GM18505 (cell line): Measurements from ENCODE around the gene ANP32E.
A peak's percentile ranks its signal among the peaks of the same experiment; 100 is the strongest.
"Not testable (repeated sequence)": the region's sequence is repeated elsewhere in the genome, so short reads cannot be mapped to it uniquely, and the experiment has no call there.

Experiments used
- ATAC-seq: cut with Tn5 transposase; IDR thresholded peaks from one replicate; pipeline ENCODE4 v1.9.1; 2021; ENCODE audit not compliant: unreplicated experiment
- POLR2A ChIP-seq: IDR thresholded peaks from 4 replicates; pipeline ENCODE4 v1.6.1; 2011; ENCODE audit warnings: borderline replicate concordance; ENCODE audit not compliant: insufficient read depth, insufficient read length; ENCODE audit errors: extremely low read depth

The ANP32E gene

GRCh38 chr1:150235294-150235851, 539 bp downstream of the ANP32E start:
- no peak for TF ChIP-seq POLR2A
- ATAC-seq: no peak

DNA sequence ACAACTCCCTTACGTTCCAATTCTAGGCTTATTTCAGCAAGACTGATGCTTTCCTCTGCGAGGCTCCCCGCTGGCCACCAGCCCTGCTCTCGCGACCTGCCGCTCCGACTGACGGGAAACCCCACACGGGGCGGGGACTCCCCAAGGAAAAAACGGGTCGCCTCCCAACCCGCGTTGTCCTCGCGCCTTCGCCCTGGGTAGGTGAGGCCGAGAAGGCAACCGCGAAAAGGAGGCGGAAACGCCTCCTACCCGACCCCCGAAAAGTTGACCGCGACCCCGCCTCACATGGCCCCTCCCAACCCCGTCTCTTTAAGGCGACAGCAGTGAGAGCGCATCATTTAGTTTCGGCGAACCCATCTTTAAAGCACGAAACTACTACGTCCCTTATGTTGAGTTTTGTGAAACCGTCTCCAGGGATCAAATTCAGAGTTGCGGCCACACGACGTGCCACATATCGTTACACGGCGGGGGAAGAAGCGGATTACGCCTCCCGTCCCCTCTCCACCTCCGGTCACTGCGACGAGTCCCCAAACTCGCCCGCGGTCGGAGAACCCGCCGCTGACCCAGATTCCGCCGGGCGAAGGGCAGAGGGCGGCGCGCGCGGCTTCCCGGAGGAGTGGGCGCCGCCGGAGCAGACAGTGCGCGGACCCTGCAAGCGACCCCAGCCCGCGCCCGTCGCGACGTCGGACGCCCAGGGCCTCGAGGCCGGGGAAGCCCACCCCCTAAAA, 1.2 kb downstream of the ANP32E start:
- peak; percentile 34 for ATAC-seq
- TF ChIP-seq POLR2A: peak; percentile 90

GRCh38 chr1:150234309-150234565, 1.7 kb downstream of the ANP32E start:
- TF ChIP-seq POLR2A: no peak

DNA sequence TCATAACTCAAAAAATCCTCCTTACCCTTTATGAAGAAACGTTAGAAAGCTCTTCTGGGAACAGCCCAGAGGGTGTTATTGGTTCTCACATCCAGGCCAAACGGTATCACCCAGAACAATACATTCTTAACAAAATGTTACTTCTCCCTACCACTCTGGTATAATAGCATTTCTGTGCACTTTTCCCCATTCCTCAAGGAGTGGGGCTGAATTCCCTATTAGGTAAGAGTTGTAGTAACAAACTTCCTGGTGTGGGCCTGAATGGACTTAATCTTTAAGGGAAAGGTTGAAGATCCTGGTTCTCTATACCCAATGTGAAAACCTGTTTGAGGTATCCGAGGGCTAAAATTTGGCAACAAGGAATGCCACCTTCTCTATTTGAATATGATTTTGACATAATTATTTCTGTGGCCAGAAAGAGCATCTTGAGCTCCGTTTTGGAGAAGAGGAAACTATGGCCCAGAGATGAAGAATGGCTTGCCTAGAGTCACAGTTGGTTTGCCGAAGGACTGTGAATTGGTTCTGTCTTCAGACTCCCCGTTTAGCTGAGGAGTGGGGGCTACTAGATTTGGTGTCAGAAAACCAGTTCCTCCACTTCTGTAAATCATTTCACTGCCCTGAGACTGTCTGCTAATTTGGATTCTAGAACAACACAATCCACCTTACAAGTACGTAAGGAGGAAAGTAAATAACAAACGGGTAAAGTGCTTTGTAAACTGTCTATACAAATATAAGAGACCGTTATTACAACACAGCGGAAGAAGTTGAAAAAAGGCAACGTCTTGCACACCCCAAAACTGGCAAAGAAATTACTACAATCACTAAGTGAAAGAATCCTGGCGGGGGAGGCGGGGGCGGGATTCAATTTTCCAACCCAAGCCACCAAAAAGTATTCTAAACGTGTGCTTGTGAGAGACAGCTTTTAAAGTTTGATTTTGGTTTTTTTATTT, 2.3 kb downstream of the ANP32E start:
- no peak for TF ChIP-seq POLR2A
- ATAC-seq: no peak

More at GRCh38 chr1:150234309-150234565, 1.7 kb downstream of the ANP32E start:
- no peak for ATAC-seq

DNA sequence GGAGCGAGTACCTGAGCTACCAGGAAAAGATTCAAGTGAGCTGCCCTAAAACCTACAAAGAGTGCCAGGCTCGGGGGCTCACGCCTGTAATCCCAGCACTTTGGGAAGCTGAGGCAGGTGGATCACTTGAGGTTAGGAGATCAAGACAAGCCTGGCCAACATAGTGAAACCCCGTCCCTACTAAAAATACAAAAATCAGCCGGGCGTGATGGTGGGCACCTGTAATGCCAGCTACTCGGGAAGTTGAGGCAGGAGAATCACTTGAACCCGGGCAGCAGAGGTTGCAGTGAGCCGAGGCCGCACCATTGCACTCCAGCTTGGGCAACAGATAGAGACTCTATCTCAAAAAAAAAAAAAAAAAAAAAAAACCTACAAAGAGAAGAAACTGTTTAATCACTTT, 3.0 kb downstream of the ANP32E start:
- not testable (repeated sequence) for ATAC-seq

DNA sequence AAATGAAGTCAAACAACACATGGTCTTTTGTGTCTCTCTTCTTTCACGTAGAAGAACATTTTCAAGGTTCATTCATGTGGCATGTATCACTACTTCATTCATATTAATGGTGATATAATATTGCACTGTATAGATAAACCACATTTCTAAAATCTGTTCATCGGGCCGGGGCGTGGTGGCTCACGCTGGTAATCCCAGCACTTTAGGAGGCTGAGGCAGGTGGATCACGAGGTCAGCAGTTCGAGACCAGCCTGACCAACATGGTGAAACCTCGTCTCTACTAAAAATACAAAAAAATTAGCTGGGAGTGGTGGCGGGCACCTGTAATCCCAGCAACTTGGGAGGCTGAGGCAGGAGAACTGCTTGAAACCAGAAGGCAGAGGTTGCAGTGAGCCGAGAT, 7.7 kb downstream of the ANP32E start:
- ATAC-seq: not testable (repeated sequence)

GRCh38 chr1:150227228-150227627, 8.7 kb downstream of the ANP32E start:
- no peak for ATAC-seq
- TF ChIP-seq POLR2A: no peak

DNA sequence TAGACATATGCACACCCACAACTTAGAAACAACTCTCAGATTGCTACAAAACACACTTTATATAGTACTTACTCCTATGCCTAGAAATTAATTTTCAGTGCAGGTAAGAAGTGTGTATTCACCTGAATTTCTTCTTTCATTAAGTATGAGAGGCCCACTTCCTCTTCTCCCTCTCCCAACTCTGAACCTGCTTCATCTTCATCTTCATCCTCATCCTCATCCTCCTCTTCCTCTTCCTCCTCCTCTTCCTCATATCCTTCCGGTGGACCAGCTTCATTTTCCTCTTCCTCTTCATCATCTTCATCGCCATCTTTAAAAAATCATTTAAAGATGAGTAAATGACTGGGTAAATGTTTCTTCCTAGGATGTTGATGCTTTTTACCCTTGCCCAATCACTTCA, 9.4 kb downstream of the ANP32E start:
- TF ChIP-seq POLR2A: no peak
- ATAC-seq: no peak

GRCh38 chr1:150225546-150225945, 10.4 kb downstream of the ANP32E start:
- no peak for TF ChIP-seq POLR2A
- ATAC-seq: no peak

DNA sequence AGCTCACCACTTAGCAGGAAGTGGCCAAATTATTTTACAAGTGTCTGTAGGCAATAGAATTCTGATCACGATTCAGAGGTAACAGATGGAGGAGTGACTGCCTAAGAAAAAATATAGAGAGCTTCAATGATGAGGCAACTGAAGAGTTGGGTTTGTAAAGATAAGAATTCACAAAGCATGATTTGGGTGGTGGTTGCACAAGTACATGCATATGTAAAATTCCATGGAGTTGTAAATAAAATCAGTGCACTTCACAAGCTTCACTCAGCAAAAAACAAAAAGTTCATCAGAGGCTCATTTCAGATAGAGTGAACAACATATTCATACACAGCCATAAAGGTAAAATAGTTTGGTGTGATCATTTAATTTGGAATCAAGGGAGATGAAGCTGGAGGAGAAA, 10.9 kb downstream of the ANP32E start:
- no peak for TF ChIP-seq POLR2A
- ATAC-seq: no peak

- no peak for TF ChIP-seq POLR2A
- no peak for ATAC-seq
Measured at GRCh38 chr1:150221552-150221951, 14.4 kb downstream of the ANP32E start.

- ATAC-seq: not testable (repeated sequence)
Measured at GRCh38 chr1:150215855-150216254, 20.1 kb downstream of the ANP32E start.

DNA sequence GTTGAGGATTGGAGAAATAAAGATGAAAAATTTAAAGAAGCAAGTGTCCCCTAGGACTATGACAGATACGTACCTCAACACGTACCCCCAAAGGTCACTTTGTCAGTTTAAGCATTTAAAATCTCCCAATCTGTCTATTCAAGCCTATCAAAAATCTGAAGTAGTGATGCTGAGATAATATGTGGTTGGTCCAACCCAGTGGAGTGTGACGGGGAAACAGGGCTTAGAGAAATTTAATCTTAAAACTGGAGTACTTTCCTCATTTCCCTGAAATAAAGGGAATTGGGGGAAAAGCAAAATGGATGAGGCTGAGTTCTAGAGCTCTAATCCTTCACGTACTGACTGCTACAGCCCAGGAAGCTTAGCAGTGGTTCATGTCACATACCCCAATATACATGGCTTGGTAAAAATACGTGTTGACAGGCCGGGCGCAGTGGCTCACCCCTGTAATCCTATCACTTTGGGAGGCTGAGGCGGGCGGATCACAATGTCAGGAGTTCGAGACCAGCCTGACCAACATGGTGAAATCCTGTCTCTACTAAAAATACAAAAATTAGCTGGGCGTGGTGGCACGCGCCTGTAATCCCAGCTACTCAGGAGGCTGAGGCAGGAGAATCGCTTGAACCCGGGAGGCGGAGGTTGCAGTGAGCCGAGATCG, 21.7 kb downstream of the ANP32E start:
- ATAC-seq: not testable (repeated sequence)

DNA sequence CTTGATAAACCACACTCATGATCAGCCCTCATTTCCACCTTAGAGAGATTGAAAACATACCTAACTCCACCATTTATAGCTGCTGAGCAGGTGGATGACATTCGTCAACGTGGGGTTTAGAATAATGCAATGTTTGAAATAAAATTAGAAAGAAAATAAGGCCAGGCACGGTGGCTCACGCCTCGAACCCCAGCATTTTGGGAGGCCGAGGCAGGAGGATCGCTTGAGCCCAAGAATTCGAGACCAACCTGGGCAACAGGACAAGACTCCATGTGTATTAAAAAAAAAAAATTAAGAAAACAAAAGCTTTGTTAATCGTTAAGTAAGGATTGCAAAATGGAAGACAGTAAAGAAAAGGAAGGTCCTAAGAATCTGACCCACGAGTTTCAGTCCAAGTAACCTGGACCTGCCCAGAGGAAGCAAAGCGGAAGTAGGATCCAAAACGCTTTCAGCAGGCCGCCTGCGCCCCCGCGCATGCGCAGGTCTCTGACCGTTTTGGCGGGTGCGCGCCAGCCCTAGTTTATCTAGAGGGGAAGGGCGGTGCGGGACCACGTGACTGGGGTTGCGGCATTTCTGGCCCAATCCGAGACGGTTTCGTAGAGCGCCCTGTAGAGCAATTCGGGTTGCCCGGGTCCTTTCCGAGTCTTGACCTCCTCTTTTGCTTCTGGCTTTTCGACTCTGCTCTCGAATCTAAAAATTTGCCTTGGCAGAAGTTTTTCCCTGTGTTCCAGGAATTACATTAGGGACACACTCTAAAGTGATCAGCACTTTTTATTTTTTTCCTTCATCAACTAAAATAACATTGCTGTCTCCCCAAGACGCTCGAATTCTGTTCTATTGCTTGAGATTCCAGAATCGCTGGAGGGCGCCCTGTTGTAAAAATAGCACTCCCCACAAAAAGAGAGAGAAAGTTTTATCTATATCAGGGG, 22.5 kb downstream of the ANP32E start:
- peak; percentile 79 for ATAC-seq
- TF ChIP-seq POLR2A: peak; percentile 60
